ENCODE measurements around the gene SPRED1.

Gene SPRED1

GRCh38 chr15:38216763-38217162 lies 35.9 kb upstream of the SPRED1 start:
- 92 to 98% methylated on average over 4 of the region's 4 CpGs for WGBS, 2 experiments
- H3K9me3 ChIP-seq (ENCODE audit: control insufficient read depth, low read length): no peaks in the 10 kb centered on the region
- H3K36me3 ChIP-seq (ENCODE audit: control insufficient read depth, insufficient read depth, low read length): no peaks in the 10 kb centered on the region
- no peaks in the 10 kb centered on the region for H3K27me3 ChIP-seq (ENCODE audit: control insufficient read depth, insufficient read depth, low read length, poor library complexity, severe bottlenecking)
- H3K27ac ChIP-seq (ENCODE audit: insufficient read depth, low read depth, low read length, poor library complexity, severe bottlenecking): no peak overlapping the region
- no peak overlapping the region for H3K4me3 ChIP-seq (ENCODE audit: insufficient read depth, low read depth, low read length)
- H3K4me1 ChIP-seq (ENCODE audit: control insufficient read depth, insufficient read depth, low read length): no peaks in the 10 kb centered on the region

DNA sequence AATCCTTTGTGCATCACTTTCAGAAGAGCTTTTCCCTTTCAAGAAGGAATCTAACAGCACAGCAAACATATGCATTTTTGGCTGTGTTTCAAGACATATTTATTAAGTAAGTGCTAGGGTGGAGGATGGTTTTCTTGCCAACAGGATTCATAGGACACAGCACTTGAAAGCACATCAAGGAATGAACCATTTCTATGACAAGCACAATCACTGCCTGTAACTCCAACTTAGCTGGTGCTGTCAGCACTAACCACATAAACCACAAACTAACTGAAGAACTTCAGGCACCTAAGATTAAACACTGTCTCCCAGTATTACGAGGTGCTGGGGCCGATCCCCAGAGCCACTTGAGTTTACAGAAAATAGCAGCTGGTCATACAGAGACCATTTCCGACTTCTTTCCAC lies 35.4 kb upstream of the SPRED1 start:
- H3K4me3 ChIP-seq (ENCODE audit: insufficient read depth, low read depth, low read length): no peak overlapping the region
- 88 to 97% methylated on average over 3 of the region's 3 CpGs for WGBS, 2 experiments
- H3K27ac ChIP-seq (ENCODE audit: insufficient read depth, low read depth, low read length, poor library complexity, severe bottlenecking): no peak overlapping the region
- no peaks in the 10 kb centered on the region for H3K27me3 ChIP-seq (ENCODE audit: control insufficient read depth, insufficient read depth, low read length, poor library complexity, severe bottlenecking)
- no peaks in the 10 kb centered on the region for H3K36me3 ChIP-seq (ENCODE audit: control insufficient read depth, insufficient read depth, low read length)
- H3K4me1 ChIP-seq (ENCODE audit: control insufficient read depth, insufficient read depth, low read length): no peaks in the 10 kb centered on the region
- no peaks in the 10 kb centered on the region for H3K9me3 ChIP-seq (ENCODE audit: control insufficient read depth, low read length)

DNA sequence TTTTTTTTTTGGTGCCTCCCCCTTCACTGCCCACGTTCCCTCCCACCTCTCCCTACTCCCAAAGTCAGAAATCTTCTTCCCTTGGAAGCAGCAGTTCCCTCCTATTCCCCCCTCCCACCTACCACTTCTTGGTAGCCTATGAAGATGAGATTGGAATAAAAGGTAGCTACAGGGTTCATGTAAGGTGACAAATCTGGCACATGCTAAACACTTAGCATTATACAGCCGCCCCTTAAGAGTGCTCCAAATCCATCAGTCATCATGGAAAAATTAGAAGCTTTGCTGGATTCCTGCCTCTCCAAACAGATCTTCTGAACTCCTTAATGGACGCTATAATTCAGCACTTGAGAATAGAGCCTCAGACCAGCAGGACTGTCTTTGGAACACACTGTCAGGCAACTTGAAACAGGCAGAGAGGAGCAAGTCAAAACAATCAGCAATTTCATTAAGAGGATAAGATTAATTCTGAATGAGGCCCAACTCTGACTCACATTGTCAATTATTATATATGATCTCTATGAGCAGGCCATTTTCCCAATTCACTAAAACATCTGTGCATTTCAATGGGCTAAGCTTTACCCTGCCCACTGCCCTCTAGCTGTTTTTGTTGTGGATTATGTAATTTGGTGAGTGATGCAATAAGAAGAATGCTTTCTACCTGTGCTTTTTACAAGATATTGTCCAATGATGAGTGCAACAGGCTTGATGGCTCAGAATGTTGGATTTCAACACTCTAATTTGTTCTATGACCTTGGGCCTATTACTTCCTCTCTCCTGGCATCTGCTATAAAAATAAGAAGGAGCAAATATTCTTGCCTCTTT lies 34.6 kb upstream of the SPRED1 start:
- H3K9me3 ChIP-seq (ENCODE audit: control insufficient read depth, low read length): no peaks in the 10 kb centered on the region
- H3K27me3 ChIP-seq (ENCODE audit: control insufficient read depth, insufficient read depth, low read length, poor library complexity, severe bottlenecking): no peaks in the 10 kb centered on the region
- WGBS, 2 experiments: 96 to 98% methylated on average over 2 to 3 of the region's 3 CpGs
- H3K36me3 ChIP-seq (ENCODE audit: control insufficient read depth, insufficient read depth, low read length): no peaks in the 10 kb centered on the region
- no peak overlapping the region for H3K4me3 ChIP-seq (ENCODE audit: insufficient read depth, low read depth, low read length)
- H3K27ac ChIP-seq (ENCODE audit: insufficient read depth, low read depth, low read length, poor library complexity, severe bottlenecking): no peak overlapping the region
- no peaks in the 10 kb centered on the region for H3K4me1 ChIP-seq (ENCODE audit: control insufficient read depth, insufficient read depth, low read length)

GRCh38 chr15:38220606-38221273 lies 31.9 kb upstream of the SPRED1 start:
- Histone ChIP-seq H3K4me1 (ENCODE audit: control insufficient read depth, insufficient read depth, low read length) (no peaks in the 10 kb centered on the region), H3K27ac (ENCODE audit: insufficient read depth, low read depth, low read length, poor library complexity, severe bottlenecking) (no peak overlapping the region)

DNA sequence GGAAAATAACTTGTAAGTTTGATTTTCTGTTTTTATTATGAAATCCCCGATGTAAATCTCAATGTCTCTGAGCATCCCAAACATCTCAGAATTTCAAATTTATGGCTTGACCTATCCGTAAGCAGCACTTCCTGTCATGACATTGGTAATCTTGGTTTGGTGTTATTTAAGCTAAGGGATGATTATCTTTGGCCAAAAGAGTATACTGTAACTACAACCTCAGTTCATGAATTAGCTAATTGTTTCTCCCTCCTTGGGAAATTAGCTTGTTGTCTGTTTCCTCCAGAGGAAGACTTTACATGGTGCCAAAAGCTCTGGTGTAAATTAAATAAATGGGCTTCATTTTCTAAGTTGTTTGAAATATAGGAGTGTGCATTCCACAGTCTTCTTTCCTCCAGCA lies 28.1 kb upstream of the SPRED1 start:
- H3K27ac ChIP-seq (ENCODE audit: insufficient read depth, low read depth, low read length, poor library complexity, severe bottlenecking): no peak overlapping the region

More at GRCh38 chr15:38220606-38221273, 31.9 kb upstream of the SPRED1 start:
- WGBS, 2 experiments: 59 to 73% methylated on average over 3 of the region's 3 CpGs
- no peaks in the 10 kb centered on the region for H3K36me3 ChIP-seq (ENCODE audit: control insufficient read depth, insufficient read depth, low read length)
- no peaks in the 10 kb centered on the region for H3K27me3 ChIP-seq (ENCODE audit: control insufficient read depth, insufficient read depth, low read length, poor library complexity, severe bottlenecking)
- no peaks in the 10 kb centered on the region for H3K9me3 ChIP-seq (ENCODE audit: control insufficient read depth, low read length)
- no peak overlapping the region for H3K4me3 ChIP-seq (ENCODE audit: insufficient read depth, low read depth, low read length)

DNA sequence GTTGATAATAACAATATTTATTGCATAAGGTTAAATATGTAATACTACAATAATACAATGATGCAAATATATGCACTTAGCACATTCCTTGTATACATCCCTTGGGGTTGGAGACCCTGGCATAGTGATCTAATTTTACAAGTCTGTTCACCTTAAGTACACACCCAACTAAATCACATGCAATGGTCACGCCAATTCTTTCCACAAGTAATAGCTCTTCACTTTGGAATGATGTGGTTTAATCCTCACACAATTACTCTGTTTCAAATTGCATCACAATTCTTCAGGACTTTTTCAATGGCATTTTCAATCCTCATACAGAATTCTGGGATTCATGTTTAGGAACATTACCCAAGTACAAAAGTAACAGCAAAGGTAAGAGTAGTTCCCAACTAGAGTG lies 27.3 kb upstream of the SPRED1 start:
- Histone ChIP-seq H3K27ac (ENCODE audit: insufficient read depth, low read depth, low read length, poor library complexity, severe bottlenecking) (no peak overlapping the region), H3K4me1 (ENCODE audit: control insufficient read depth, insufficient read depth, low read length) (no peaks in the 10 kb centered on the region), H3K36me3 (ENCODE audit: control insufficient read depth, insufficient read depth, low read length) (no peaks in the 10 kb centered on the region), H3K9me3 (ENCODE audit: control insufficient read depth, low read length) (no peaks in the 10 kb centered on the region), H3K4me3 (ENCODE audit: insufficient read depth, low read depth, low read length) (no peak overlapping the region), H3K27me3 (ENCODE audit: control insufficient read depth, insufficient read depth, low read length, poor library complexity, severe bottlenecking) (no peaks in the 10 kb centered on the region)
- WGBS, 2 experiments: 92 to 95% methylated on average over 1 of the region's 1 CpG

More for the DNA sequence above, 28.1 kb upstream of the SPRED1 start:
- Histone ChIP-seq H3K36me3 (ENCODE audit: control insufficient read depth, insufficient read depth, low read length) (no peaks in the 10 kb centered on the region), H3K4me1 (ENCODE audit: control insufficient read depth, insufficient read depth, low read length) (no peaks in the 10 kb centered on the region), H3K9me3 (ENCODE audit: control insufficient read depth, low read length) (no peaks in the 10 kb centered on the region), H3K27me3 (ENCODE audit: control insufficient read depth, insufficient read depth, low read length, poor library complexity, severe bottlenecking) (no peaks in the 10 kb centered on the region), H3K4me3 (ENCODE audit: insufficient read depth, low read depth, low read length) (no peak overlapping the region)
- WGBS, 2 experiments: 100% methylated on average over 2 of the region's 2 CpGs; no CpG with 5 or more reads in 1 of the 2 experiments

GRCh38 chr15:38226608-38227266 lies 25.9 kb upstream of the SPRED1 start:
- no peak overlapping the region for H3K27ac ChIP-seq (ENCODE audit: insufficient read depth, low read depth, low read length, poor library complexity, severe bottlenecking)
- no peak overlapping the region for H3K4me3 ChIP-seq (ENCODE audit: insufficient read depth, low read depth, low read length)

DNA sequence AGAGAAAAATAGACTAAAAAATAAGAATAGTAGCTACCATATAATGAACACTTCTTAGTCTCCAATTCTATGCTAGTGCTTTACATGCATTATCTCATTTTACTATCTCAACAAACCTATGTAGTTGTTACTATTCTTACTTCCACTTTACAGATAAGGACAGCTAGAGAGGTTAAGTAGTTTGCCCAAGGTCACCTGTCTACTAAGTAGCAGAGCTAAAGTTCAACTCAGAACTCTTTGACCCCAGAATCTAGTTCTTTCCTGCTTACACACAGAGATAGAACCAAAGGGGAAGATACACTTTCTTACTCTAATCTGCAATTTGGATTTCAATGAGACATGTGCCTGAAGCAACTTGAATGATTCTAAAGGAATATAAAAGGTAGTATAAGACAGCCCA lies 24.7 kb upstream of the SPRED1 start:
- H3K9me3 ChIP-seq (ENCODE audit: control insufficient read depth, low read length): no peaks in the 10 kb centered on the region
- H3K27me3 ChIP-seq (ENCODE audit: control insufficient read depth, insufficient read depth, low read length, poor library complexity, severe bottlenecking): no peaks in the 10 kb centered on the region
- no peaks in the 10 kb centered on the region for H3K36me3 ChIP-seq (ENCODE audit: control insufficient read depth, insufficient read depth, low read length)
- no peak overlapping the region for H3K4me3 ChIP-seq (ENCODE audit: insufficient read depth, low read depth, low read length)
- no peaks in the 10 kb centered on the region for H3K4me1 ChIP-seq (ENCODE audit: control insufficient read depth, insufficient read depth, low read length)
- H3K27ac ChIP-seq (ENCODE audit: insufficient read depth, low read depth, low read length, poor library complexity, severe bottlenecking): no peak overlapping the region

More at GRCh38 chr15:38226608-38227266, 25.9 kb upstream of the SPRED1 start:
- H3K27me3 ChIP-seq (ENCODE audit: control insufficient read depth, insufficient read depth, low read length, poor library complexity, severe bottlenecking): no peaks in the 10 kb centered on the region
- no peaks in the 10 kb centered on the region for H3K4me1 ChIP-seq (ENCODE audit: control insufficient read depth, insufficient read depth, low read length)
- no peaks in the 10 kb centered on the region for H3K9me3 ChIP-seq (ENCODE audit: control insufficient read depth, low read length)
- WGBS, 2 experiments: 96 to 97% methylated on average over 3 of the region's 4 CpGs
- no peaks in the 10 kb centered on the region for H3K36me3 ChIP-seq (ENCODE audit: control insufficient read depth, insufficient read depth, low read length)

- 89 to 100% methylated on average over 1 of the region's 1 CpG for WGBS, 2 experiments
- no peaks in the 10 kb centered on the region for H3K9me3 ChIP-seq (ENCODE audit: control insufficient read depth, low read length)
- H3K36me3 ChIP-seq (ENCODE audit: control insufficient read depth, insufficient read depth, low read length): no peaks in the 10 kb centered on the region
- H3K27me3 ChIP-seq (ENCODE audit: control insufficient read depth, insufficient read depth, low read length, poor library complexity, severe bottlenecking): no peaks in the 10 kb centered on the region
- no peaks in the 10 kb centered on the region for H3K4me1 ChIP-seq (ENCODE audit: control insufficient read depth, insufficient read depth, low read length)
- H3K4me3 ChIP-seq (ENCODE audit: insufficient read depth, low read depth, low read length): no peak overlapping the region
- H3K27ac ChIP-seq (ENCODE audit: insufficient read depth, low read depth, low read length, poor library complexity, severe bottlenecking): no peak overlapping the region
These were observed 24.0 kb upstream of the SPRED1 start for GRCh38 chr15:38228618-38229017.

GRCh38 chr15:38229705-38230310 lies 22.8 kb upstream of the SPRED1 start:
- H3K4me1 ChIP-seq (ENCODE audit: control insufficient read depth, insufficient read depth, low read length): no peaks in the 10 kb centered on the region
- no peaks in the 10 kb centered on the region for H3K27me3 ChIP-seq (ENCODE audit: control insufficient read depth, insufficient read depth, low read length, poor library complexity, severe bottlenecking)
- 88 to 95% methylated on average over 1 to 3 of the region's 3 CpGs for WGBS, 2 experiments
- no peak overlapping the region for H3K27ac ChIP-seq (ENCODE audit: insufficient read depth, low read depth, low read length, poor library complexity, severe bottlenecking)
- no peak overlapping the region for H3K4me3 ChIP-seq (ENCODE audit: insufficient read depth, low read depth, low read length)
- no peaks in the 10 kb centered on the region for H3K36me3 ChIP-seq (ENCODE audit: control insufficient read depth, insufficient read depth, low read length)
- no peaks in the 10 kb centered on the region for H3K9me3 ChIP-seq (ENCODE audit: control insufficient read depth, low read length)

Measured in ectodermal cell (in vitro differentiated cells).